ENCODE measurements around the gene SLC39A13.
A peak's percentile ranks its signal among the peaks of the same experiment; 100 is the strongest.

Gene SLC39A13

GRCh38 chr11:47407746-47408590 lies at the start of gene SLC39A13:
Gene SLC39A13, plus strand, starts transcription at chr11:47408590. Its CDS starts 1,505 bp downstream, at chr11:47410095.
- DNase-seq: peak; percentile 84

- DNase-seq: no peak
Observed at GRCh38 chr11:47358731-47359051, 49.7 kb upstream of the SLC39A13 start.

GRCh38 chr11:47359162-47359561 lies 49.2 kb upstream of the SLC39A13 start:
- DNase-seq: no peak

- no peak for DNase-seq
Observed at GRCh38 chr11:47359586-47359985, 48.8 kb upstream of the SLC39A13 start.

- no peak for DNase-seq
Observed at GRCh38 chr11:47360341-47360740, 48.0 kb upstream of the SLC39A13 start.

- no peak for DNase-seq
Observed at GRCh38 chr11:47361419-47361818, 47.0 kb upstream of the SLC39A13 start.

DNA sequence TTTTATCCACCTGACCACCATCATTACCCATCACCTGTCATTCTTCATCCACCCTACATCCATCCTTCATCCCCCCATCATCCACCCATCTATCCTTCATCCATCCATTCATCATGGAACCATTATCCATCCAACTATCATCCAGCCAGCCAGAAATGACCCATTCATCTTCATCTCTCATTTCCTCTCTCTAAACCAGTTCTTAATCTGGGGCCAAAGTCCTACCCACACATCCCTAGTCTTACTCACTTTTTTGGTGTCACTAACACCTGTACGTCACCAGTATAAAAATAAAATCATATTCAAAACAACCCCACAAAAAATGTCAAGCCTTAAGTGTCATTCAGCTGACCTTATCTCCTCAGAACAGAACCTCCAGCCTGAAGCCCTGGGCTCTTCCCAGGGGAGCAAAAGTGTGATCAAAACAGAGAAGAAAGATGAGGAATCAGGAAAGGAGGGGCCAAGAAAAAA lies 42.3 kb upstream of the SLC39A13 start:
- DNase-seq: no peak

DNA sequence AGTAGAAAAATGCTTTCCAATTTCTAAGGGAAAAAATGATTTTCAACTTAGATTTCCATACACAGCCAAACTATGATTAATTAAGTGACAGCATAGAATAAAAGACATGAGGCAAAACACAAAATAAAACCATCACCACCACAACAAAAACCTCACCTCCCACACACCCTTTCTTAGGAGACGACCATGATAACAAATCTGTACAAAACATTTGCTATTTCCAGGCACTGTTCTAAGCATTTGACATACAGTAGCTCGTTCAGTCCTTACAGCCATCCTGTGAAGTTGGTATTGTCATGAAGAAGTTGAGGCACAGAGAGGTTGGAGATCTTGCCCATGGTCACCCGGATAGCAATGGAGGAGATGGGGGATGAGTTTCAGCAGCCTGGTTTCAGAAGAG lies 38.7 kb upstream of the SLC39A13 start:
- DNase-seq: no peak

GRCh38 chr11:47372422-47372821 lies 36.0 kb upstream of the SLC39A13 start:
- no peak for DNase-seq

GRCh38 chr11:47373876-47374719 lies 34.3 kb upstream of the SLC39A13 start:
- DNase-seq: peak; percentile 18

- no peak for DNase-seq
Observed at GRCh38 chr11:47374720-47375019, 33.7 kb upstream of the SLC39A13 start.

GRCh38 chr11:47375020-47375419 lies 33.4 kb upstream of the SLC39A13 start:
- DNase-seq: no peak

GRCh38 chr11:47375546-47376085 lies 32.8 kb upstream of the SLC39A13 start:
- DNase-seq: no peak

- no peak for DNase-seq
Observed at GRCh38 chr11:47376107-47376524, 32.3 kb upstream of the SLC39A13 start.

DNA sequence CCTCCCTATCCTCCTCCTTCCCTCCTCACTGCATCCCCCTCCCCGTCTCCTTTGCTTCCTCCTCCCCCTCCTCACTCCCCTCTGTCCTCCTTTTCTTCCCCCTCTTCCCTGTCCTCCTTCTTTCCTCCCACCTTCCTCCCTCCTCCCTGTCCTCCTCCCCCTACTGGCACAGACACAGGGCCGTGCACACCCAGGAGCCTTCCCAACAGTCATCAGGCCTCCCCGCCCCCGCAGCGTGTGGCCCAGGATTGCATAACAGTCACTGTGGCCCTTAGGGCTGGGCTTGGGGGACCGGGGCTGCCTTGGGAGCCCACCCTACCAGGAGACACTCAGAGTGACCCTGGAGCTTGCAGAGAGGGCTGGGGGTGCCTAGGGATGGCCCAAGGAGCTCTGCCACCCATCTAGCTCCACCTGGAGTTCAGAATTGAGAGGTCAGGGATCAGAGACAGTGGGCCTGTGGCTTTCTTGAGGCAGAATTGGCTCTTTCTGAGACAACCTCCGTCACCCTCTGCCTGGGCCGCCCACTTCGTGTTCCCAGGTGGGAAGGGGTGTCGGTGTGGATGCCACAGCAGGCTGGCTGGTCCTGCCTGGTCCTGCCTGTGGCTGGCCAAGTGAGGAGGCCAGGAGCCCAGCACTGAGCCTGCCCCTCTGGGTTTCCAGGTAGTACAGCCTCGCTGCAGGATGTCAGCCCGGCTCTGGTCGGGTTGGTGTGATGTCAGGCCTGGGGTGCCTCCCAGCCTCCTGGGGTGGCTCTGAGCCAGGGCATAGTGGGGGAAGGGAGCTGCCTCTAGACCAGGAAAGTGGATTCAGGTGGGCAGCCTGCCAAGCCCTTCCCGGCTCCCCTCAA lies 31.6 kb upstream of the SLC39A13 start:
- no peak for DNase-seq

- DNase-seq: no peak
Observed at GRCh38 chr11:47377571-47378009, 30.8 kb upstream of the SLC39A13 start.

GRCh38 chr11:47378010-47378835 lies 30.2 kb upstream of the SLC39A13 start, which contains the start of gene SPI1:
Gene SPI1, minus strand, starts transcription at chr11:47378547. Its CDS starts 194 bp downstream, at chr11:47378353.
- no peak for DNase-seq

DNA sequence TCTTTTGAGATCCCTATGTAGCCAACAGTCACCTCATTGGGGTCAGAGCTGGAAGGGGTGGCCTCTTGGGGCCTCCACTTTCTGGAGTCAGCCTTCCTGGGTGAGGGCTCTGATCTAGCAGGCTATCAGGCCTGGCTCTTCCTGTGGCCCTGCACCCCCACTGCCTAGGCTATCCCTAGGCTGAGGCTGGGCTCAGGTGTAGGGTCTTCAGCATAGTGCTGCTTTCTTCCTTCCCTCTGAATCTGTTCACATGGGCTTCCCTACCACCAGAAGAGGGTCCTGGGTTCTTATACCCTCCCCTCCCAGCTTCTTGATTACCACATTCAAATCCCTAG lies 29.6 kb upstream of the SLC39A13 start:
- no peak for DNase-seq

GRCh38 chr11:47379317-47379716 lies 29.1 kb upstream of the SLC39A13 start:
- no peak for DNase-seq

- no peak for DNase-seq
Observed at GRCh38 chr11:47380078-47380477, 28.3 kb upstream of the SLC39A13 start.

- DNase-seq: no peak
Observed at GRCh38 chr11:47383071-47383470, 25.3 kb upstream of the SLC39A13 start.

DNA sequence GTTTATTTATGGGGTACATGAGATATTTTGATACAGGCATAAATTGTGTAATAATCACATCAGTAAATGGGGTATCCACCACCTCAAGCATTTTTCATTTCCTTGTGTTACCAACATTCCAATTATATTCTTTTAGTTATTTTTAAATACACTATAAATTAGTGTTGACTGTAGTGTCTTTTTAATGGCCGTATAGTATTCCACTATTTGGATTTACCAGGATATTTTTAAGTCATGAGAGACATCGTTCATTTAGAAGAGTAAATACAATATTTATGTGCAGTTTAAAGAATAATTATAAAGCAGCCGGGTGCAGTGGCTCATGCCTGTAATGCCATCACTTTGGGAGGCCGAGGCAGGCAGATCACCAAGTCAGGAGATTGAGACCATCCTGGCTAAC lies 23.9 kb upstream of the SLC39A13 start:
- DNase-seq: no peak

Measured in cortex of kidney (tissue), 1 donor.